Choroid plexus epithelial cell (primary cell): ENCODE data around the gene FADS2.

Source experiments
- DNase-seq: peaks from one replicate; pipeline ENCODE4 v3.0.0-alpha.2; 2010; ENCODE audit warnings: low read depth
- H3K4me3 ChIP-seq: 2 replicates; pipeline ENCODE4 v1.5.1; 2011; ENCODE audit warnings: low read depth, mild to moderate bottlenecking, control low read depth, low read length, moderate library complexity
- TF ChIP-seq, protein P1 (sequence below): conservative IDR thresholded peaks from 2 replicates; pipeline ENCODE4 v1.5.1; 2011; ENCODE audit warnings: low read depth, mild to moderate bottlenecking, control low read depth, inconsistent platforms, low read length, moderate library complexity

The FADS2 gene

DNA sequence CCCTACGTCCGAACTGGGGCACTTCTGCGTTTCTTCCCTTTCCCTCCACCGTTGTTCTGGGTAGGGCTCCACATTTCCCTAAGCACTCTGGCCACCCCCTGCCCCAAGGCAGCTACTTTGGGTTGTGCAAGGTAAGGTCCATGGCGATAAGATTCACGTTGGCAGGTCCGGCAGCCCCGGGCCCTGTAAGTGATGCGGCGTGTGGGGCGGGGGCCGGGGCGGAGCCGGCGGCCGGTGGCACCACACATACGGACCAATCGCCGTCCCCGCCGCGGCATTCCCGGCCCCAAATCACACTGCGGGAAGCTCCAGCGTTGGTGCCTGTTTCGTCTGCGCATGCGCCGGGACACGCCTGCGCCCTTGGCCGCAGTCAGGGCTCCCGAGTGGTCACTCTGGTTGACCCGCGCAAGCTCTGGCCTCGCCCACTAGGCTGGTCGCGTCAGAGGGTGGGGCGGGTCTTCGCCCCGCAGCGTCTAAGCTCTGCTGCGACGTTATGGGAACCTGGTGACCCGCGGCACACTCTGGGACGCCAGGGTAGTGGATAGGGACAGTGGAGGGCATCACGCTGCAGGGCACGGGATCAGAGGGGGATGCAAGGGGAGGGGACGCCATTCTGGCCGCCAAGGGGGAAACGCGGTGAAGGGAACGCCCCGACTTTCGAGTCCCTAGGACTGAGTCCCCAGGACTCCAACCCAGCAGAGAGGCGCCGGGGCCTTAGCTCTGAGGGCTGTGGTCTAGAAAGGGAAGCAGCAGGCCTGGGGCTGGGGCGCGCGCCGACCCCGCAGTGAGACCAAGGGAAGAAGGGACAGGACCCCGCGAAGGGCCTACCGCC lies 12.9 kb upstream of the FADS2 start:
- TF ChIP-seq, protein P1, sequence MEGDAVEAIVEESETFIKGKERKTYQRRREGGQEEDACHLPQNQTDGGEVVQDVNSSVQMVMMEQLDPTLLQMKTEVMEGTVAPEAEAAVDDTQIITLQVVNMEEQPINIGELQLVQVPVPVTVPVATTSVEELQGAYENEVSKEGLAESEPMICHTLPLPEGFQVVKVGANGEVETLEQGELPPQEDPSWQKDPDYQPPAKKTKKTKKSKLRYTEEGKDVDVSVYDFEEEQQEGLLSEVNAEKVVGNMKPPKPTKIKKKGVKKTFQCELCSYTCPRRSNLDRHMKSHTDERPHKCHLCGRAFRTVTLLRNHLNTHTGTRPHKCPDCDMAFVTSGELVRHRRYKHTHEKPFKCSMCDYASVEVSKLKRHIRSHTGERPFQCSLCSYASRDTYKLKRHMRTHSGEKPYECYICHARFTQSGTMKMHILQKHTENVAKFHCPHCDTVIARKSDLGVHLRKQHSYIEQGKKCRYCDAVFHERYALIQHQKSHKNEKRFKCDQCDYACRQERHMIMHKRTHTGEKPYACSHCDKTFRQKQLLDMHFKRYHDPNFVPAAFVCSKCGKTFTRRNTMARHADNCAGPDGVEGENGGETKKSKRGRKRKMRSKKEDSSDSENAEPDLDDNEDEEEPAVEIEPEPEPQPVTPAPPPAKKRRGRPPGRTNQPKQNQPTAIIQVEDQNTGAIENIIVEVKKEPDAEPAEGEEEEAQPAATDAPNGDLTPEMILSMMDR: no peak
- peak; percentile 96 for DNase-seq
- H3K4me3 ChIP-seq: peak overlapping the region; percentile 86

- TF ChIP-seq, protein P1: no peak
- H3K4me3 ChIP-seq: peak overlapping the region; percentile 86
- DNase-seq: peak; percentile 73
Measured at GRCh38 chr11:61815790-61816735, 12.0 kb upstream of the FADS2 start.

- peak; percentile 93 for DNase-seq
- TF ChIP-seq, protein P1: peak; percentile 49
- peak within 1 kb of the TSS; percentile 86 for H3K4me3 ChIP-seq
Measured at GRCh38 chr11:61816736-61817455, 11.2 kb upstream of the FADS2 start, which contains the start of gene FADS1. TSS of gene FADS1 (minus strand) at chr11:61817003. CDS start at chr11:61816929, 74 bp downstream.

DNA sequence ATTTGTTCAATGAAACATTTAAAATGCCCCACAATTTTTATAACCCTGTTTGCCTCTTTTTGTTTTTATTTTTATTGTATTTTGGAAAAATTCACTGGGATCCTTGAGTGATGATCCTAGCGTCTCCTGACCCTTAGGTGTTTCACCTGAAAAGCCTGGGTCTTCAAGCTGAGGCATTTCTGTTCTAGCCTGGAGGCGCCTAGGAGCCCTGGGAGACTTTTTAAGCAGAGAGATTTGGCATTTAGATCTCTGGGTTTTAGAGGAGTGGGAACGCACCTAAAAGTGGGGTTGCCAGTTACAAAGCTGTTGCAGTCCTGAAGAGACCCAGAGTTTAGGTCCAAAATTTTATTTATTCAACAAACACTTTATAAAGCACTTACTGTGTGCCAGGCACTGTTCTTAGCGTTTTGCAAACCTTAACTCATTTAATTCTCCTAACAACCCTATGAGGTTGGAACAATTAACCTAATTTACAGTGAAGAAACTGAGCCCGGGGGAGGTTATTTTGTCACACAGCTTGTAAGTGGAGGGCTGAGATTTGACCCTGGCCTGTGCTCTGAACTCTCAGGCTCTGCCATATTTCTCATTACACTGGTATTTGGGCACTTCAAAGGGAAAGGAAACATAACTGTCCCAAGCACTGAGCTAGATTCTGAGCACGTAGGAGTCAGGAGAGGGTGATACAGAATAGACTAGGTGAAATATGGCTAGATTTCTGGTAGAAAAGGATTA lies 10.5 kb upstream of the FADS2 start:
- TF ChIP-seq, protein P1: no peak
- peak overlapping the region; percentile 86 for H3K4me3 ChIP-seq
- DNase-seq: no peak

DNA sequence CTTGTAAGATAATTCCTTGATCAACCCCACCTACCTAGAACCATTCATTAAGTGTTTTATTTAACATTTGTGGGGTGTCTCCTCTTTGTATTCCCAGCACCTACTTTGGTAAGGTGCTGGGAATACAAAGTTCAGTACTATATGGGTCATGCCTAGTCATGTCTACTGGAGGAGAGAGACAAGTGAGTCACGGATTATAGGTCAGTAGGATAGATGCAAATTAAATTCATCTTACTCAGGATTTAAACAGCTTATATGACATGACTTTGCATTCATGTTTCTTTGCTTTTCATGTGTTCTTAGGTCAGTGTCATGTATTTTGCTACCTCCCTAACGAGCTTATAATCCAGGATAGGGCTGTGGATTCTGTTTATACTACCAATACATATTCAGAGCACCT lies 7.9 kb upstream of the FADS2 start:
- TF ChIP-seq, protein P1: no peak
- no peak overlapping the region for H3K4me3 ChIP-seq
- DNase-seq: peak; percentile 67
